ENCODE data around the gene HILPDA.

HILPDA gene

DNA sequence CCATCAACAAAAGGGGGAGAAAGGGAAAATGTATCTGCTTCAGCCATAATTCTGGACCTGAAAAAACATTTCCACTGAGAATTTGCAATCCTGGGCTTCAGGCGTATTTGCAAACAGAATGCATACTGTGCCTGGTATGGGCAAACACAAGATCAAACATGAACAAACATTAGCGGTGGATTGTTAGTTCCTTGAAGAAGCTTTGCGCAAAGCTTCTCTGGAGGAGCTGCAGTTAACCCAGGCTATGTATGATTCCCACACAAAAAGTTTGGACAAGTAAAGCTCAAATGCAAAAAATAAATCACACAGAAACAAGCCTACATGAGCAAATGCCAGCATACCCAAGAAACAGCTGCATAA, 20.4 kb upstream of the HILPDA start:
- no peaks in the 10 kb centered on the region for H3K9me2 ChIP-seq (replicated peaks; ENCODE audit: insufficient read depth, low read length)
- no peaks in the 10 kb centered on the region for H4K20me1 ChIP-seq (ENCODE audit: low read depth, low read length)
- H3K36me3 ChIP-seq (ENCODE audit: low read length), result no peaks in the 10 kb centered on the region
- no peaks in the 10 kb centered on the region for H3K27me3 ChIP-seq (ENCODE audit: low read length)
- no peak for TF ChIP-seq CTCF (IDR thresholded peaks at IDR 0.05; ENCODE audit: insufficient read depth, low read length, poor library complexity, severe bottlenecking)
- no peak for TF ChIP-seq EZH2phosphoT487 (conservative IDR thresholded peaks at IDR 0.05; ENCODE audit: low read length)
- no peaks in the 10 kb centered on the region for H3K79me2 ChIP-seq (ENCODE audit: insufficient read depth, low read length)
- H2AFZ ChIP-seq (ENCODE audit: low read depth, low read length, severe bottlenecking), result no peak overlapping the region
- no peak overlapping the region for H3K9ac ChIP-seq (ENCODE audit: low read length)
- H3K9me3 ChIP-seq (ENCODE audit: insufficient read depth, low read length), result no peaks in the 10 kb centered on the region
- H3K27ac ChIP-seq (ENCODE audit: low read depth, low read length), result no peak overlapping the region
- peaks cover 8% of the 10 kb centered on the region; the same call in 1 of the 2 replicates for H3F3A ChIP-seq (ENCODE audit: insufficient read depth)
- no peak overlapping the region for H3K4me3 ChIP-seq (ENCODE audit: insufficient read depth, low read length, poor library complexity, severe bottlenecking)
- H3K4me2 ChIP-seq (ENCODE audit: low read depth, low read length, poor library complexity, severe bottlenecking), result no peak overlapping the region

GRCh38 chr7:128437426-128438332, 18.0 kb upstream of the HILPDA start:
- Histone ChIP-seq H3K27ac (ENCODE audit: low read depth, low read length) (0 out of 2 replicates have a peak overlapping the region, but pooled peaks have one; percentile 11), H4K20me1 (ENCODE audit: low read depth, low read length) (no peaks in the 10 kb centered on the region), H2AFZ (ENCODE audit: low read depth, low read length, severe bottlenecking) (peak overlapping the region; percentile 85)

DNA sequence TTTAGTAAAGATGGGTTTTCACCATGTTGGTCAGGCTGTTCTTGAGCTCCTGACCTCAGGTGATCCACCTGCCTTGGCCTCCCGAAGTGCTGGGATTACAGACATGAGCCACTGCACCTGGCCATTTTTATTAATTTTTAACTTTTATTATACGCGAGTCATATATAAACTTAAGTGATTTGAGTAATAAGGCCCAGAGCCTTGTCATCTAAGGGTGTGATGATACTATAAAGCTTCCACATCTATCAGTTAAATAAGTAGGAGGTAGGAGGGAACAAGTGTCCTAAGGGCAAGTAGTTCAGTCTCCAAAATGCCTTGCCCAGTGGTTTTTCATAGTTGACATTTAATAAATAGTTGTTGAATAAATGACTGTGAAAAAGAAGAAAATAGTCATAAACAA, 13.3 kb upstream of the HILPDA start:
- H3K27me3 ChIP-seq (ENCODE audit: low read length), result no peaks in the 10 kb centered on the region
- no peaks in the 10 kb centered on the region for H3K36me3 ChIP-seq (ENCODE audit: low read length)
- H3K4me2 ChIP-seq (ENCODE audit: low read depth, low read length, poor library complexity, severe bottlenecking), result no peak overlapping the region
- H3K9me2 ChIP-seq (replicated peaks; ENCODE audit: insufficient read depth, low read length), result no peaks in the 10 kb centered on the region
- no peaks in the 10 kb centered on the region for H3K79me2 ChIP-seq (ENCODE audit: insufficient read depth, low read length)
- H3K4me3 ChIP-seq (ENCODE audit: insufficient read depth, low read length, poor library complexity, severe bottlenecking), result no peak overlapping the region
- no peak overlapping the region for H3K9ac ChIP-seq (ENCODE audit: low read length)
- TF ChIP-seq EZH2phosphoT487 (conservative IDR thresholded peaks at IDR 0.05; ENCODE audit: low read length) (no peak), CTCF (IDR thresholded peaks at IDR 0.05; ENCODE audit: insufficient read depth, low read length, poor library complexity, severe bottlenecking) (no peak)
- no peak overlapping the region for H2AFZ ChIP-seq (ENCODE audit: low read depth, low read length, severe bottlenecking)
- H4K20me1 ChIP-seq (ENCODE audit: low read depth, low read length), result no peaks in the 10 kb centered on the region
- H3K27ac ChIP-seq (ENCODE audit: low read depth, low read length), result no peak overlapping the region
- H3F3A ChIP-seq (ENCODE audit: insufficient read depth), result no peaks in the 10 kb centered on the region
- no peaks in the 10 kb centered on the region for H3K9me3 ChIP-seq (ENCODE audit: insufficient read depth, low read length)

More at GRCh38 chr7:128437426-128438332, 18.0 kb upstream of the HILPDA start:
- Histone ChIP-seq H3K36me3 (ENCODE audit: low read length) (no peaks in the 10 kb centered on the region), H3F3A (ENCODE audit: insufficient read depth) (peaks cover 8% of the 10 kb centered on the region; the same call in 1 of the 2 replicates), H3K9me3 (ENCODE audit: insufficient read depth, low read length) (no peaks in the 10 kb centered on the region), H3K79me2 (ENCODE audit: insufficient read depth, low read length) (no peaks in the 10 kb centered on the region), H3K4me2 (ENCODE audit: low read depth, low read length, poor library complexity, severe bottlenecking) (peak overlapping the region; percentile 44), H3K9me2 (replicated peaks; ENCODE audit: insufficient read depth, low read length) (no peaks in the 10 kb centered on the region), H3K27me3 (ENCODE audit: low read length) (no peaks in the 10 kb centered on the region), H3K4me3 (ENCODE audit: insufficient read depth, low read length, poor library complexity, severe bottlenecking) (peak overlapping the region; percentile 16), H3K9ac (ENCODE audit: low read length) (no peak overlapping the region)
- TF ChIP-seq EZH2phosphoT487 (conservative IDR thresholded peaks at IDR 0.05; ENCODE audit: low read length) (no peak), CTCF (IDR thresholded peaks at IDR 0.05; ENCODE audit: insufficient read depth, low read length, poor library complexity, severe bottlenecking) (no peak)
